Panc1 (cell line): ENCODE measurements around the gene TBCD. TPM values are rescaled to one million over a fixed set of nuclear protein-coding genes. Genes with fewer than 3 reads are reported as not detected.

Experiments used
- ATAC-seq: fragments of 200-7000 bp; cut with Tn5 transposase; 2 replicates; pipeline ENCODE4 v1.9.1; 2020; ENCODE audit warnings: mild to moderate bottlenecking, moderate library complexity
- BruUV-seq: library from RNA; stranded (reverse); fragments of 400-500 nt; replicated peaks from 2 replicates; lab custom pipeline; 2021; lab: Mats Ljungman, UMichigan
- CTCF ChIA-PET: fragments of 300-600 bp; sonication (Branson Sonifier 250); formaldehyde crosslinking; loops from one replicate; lab custom pipeline; 2022; ENCODE audit warnings: antibody characterized with exemption; lab: Charles Lee
- POLR2A ChIA-PET: fragments of 300-600 bp; sonication (Branson Sonifier 250); formaldehyde crosslinking; loops from one replicate; lab custom pipeline; 2022; ENCODE audit warnings: antibody characterized with exemption; lab: Charles Lee
- DNase-seq: peaks from one replicate; pipeline ENCODE4 v3.0.0-alpha.2; 2010; ENCODE audit warnings: low read depth, low spot score
- H3K27ac ChIP-seq: 2 replicates; pipeline ENCODE4 v1.5.1; 2011; ENCODE audit warnings: mild to moderate bottlenecking, low read length, inconsistent platforms
- H3K27me3 ChIP-seq: fragments of 200-500 bp; sonication (Bioruptor generic); 2 replicates; pipeline ENCODE4 v1.6.0; 2014; ENCODE audit warnings: low read length, inconsistent platforms; ENCODE audit not compliant: control insufficient read depth, insufficient read depth
- H3K36me3 ChIP-seq: fragments of 200-500 bp; sonication (Bioruptor generic); 2 replicates; pipeline ENCODE4 v1.5.1; 2014; ENCODE audit warnings: inconsistent platforms, mild to moderate bottlenecking, low read length, moderate library complexity; ENCODE audit not compliant: control insufficient read depth, insufficient read depth
- H3K4me1 ChIP-seq: 2 replicates; pipeline ENCODE4 v1.5.1; 2011; ENCODE audit warnings: inconsistent platforms, mild to moderate bottlenecking, low read length, moderate library complexity; ENCODE audit not compliant: control insufficient read depth, insufficient read depth
- H3K4me3 ChIP-seq, 2 experiments: 2 replicates each; pipeline ENCODE4 v1.5.1; 2011 to 2012; ENCODE audit warnings: low read depth in 2 of 2, low read length in 2 of 2, mild to moderate bottlenecking in 2 of 2, inconsistent platforms in 1 of 2, moderate library complexity in 1 of 2
- H3K9me3 ChIP-seq: fragments of 200-500 bp; sonication (Bioruptor generic); 2 replicates; pipeline ENCODE4 v1.5.1; 2014; ENCODE audit warnings: low read depth, mild to moderate bottlenecking, inconsistent platforms, low read length, moderate library complexity; ENCODE audit not compliant: control insufficient read depth, insufficient read depth
- CTCF ChIP-seq: fragments of 450-650 bp; IDR thresholded peaks from 2 replicates; pipeline ENCODE4 v1.5.1; 2017; ENCODE audit warnings: mild to moderate bottlenecking
- POLR2AphosphoS5 ChIP-seq: IDR thresholded peaks from 2 replicates; pipeline ENCODE4 v1.6.1; 2012; ENCODE audit warnings: mild to moderate bottlenecking, low read depth, low read length, moderate library complexity
- REST ChIP-seq, 2 experiments: IDR thresholded peaks; 2 replicates each; pipeline ENCODE4 v1.6.1; 2011 to 2012; ENCODE audit warnings: low read depth in 2 of 2, control low read depth in 1 of 2, low read length in 1 of 2, mild to moderate bottlenecking in 1 of 2, moderate library complexity in 1 of 2; ENCODE audit not compliant: insufficient read depth in 1 of 2
- SIN3A ChIP-seq: IDR thresholded peaks from 2 replicates; pipeline ENCODE4 v1.6.1; 2012; ENCODE audit warnings: low read depth, mild to moderate bottlenecking, low read length, moderate library complexity, borderline replicate concordance; ENCODE audit not compliant: insufficient read depth
- TCF7L2 ChIP-seq: IDR thresholded peaks from 2 replicates; pipeline ENCODE4 v1.6.1; 2011; ENCODE audit warnings: mild to moderate bottlenecking, low read depth, low read length, inconsistent platforms
- in situ Hi-C: cut with HindIII; loops from 2 replicates; pipeline ENCODE4 v1.10.0; 2016; ENCODE audit warnings: low sequenced_read_pairs, low pct_unique_long_range_greater_than_20kb
- intact Hi-C: fragments of 100-400 bp; cut with micrococcal nuclease; formaldehyde crosslinking; loops from one replicate; pipeline ENCODE4 v1.10.0; 2022; ENCODE audit not compliant: unreplicated experiment
- total RNA-seq: library from RNA; stranded (reverse); gene quantifications from one replicate; pipeline ENCODE4 v1.2.1, GENCODE V29; 2021; ENCODE audit not compliant: unreplicated experiment

Gene TBCD
- total RNA-seq, 1 experiment from 2014 or later, result 186 TPM

GRCh38 chr17:82984751-82985427 lies 233.0 kb downstream of the TBCD start:
- BruUV-seq, result no TSS peak
- ATAC-seq (no peak), DNase-seq (no peak)
- no peaks in the 10 kb centered on the region for H3K27me3 ChIP-seq
- ChIA-PET POLR2A (no interaction called here), CTCF (no interaction called here)
- no peak overlapping the region for H3K4me3 ChIP-seq
- H3K27ac ChIP-seq, result no peak overlapping the region
- intact Hi-C loops, result no loop called here
- no peak for TF ChIP-seq SIN3A
- no peak for TF ChIP-seq REST (IDR thresholded peaks at IDR 0.05; ENCODE audit: insufficient read depth in 1 of 2, low read depth in 2 of 2, low read length in 1 of 2)
- no peak for TF ChIP-seq POLR2AphosphoS5
- no peak for TF ChIP-seq CTCF
- TF ChIP-seq TCF7L2, result no peak
- in situ Hi-C loops, result no loop called here
- no peaks in the 10 kb centered on the region for H3K36me3 ChIP-seq
- no peaks in the 10 kb centered on the region for H3K4me1 ChIP-seq
- no peaks in the 10 kb centered on the region for H3K9me3 ChIP-seq

- no peak for TF ChIP-seq SIN3A
- TF ChIP-seq REST (IDR thresholded peaks at IDR 0.05; ENCODE audit: insufficient read depth in 1 of 2, low read depth in 2 of 2, low read length in 1 of 2), result no peak
- no peak for TF ChIP-seq TCF7L2
- no peak for TF ChIP-seq CTCF
- TF ChIP-seq POLR2AphosphoS5, result no peak
- H3K4me3 ChIP-seq, result no peak overlapping the region
- ChIA-PET CTCF (no interaction called here), POLR2A (no interaction called here)
- no TSS peak for BruUV-seq
- intact Hi-C loops, result no loop called here
- no peak overlapping the region for H3K27ac ChIP-seq
- in situ Hi-C loops, result no loop called here
- H3K4me1 ChIP-seq, result no peaks in the 10 kb centered on the region
- no peaks in the 10 kb centered on the region for H3K27me3 ChIP-seq
- H3K36me3 ChIP-seq, result no peaks in the 10 kb centered on the region
- DNase-seq (no peak), ATAC-seq (no peak)
- H3K9me3 ChIP-seq, result no peaks in the 10 kb centered on the region
Measured at GRCh38 chr17:82985428-82985805, 233.6 kb downstream of the TBCD start.
